ENCODE data around the gene ELK4. TPM values are rescaled to one million over a fixed set of nuclear protein-coding genes. Genes with fewer than 3 reads are reported as not detected.
A peak's percentile ranks its signal among the peaks of the same experiment; 100 is the strongest.

Gene ELK4
- total and polyA plus RNA-seq, 8 donors, result 3.5 to 38.7 (median 11.7) TPM

- no peak for DNase-seq
- TF ChIP-seq CTCF (IDR thresholded peaks at IDR 0.05), result no peak
- TF ChIP-seq EP300 (IDR thresholded peaks at IDR 0.05), result no peak
- TF ChIP-seq POLR2AphosphoS5 (IDR thresholded peaks at IDR 0.05), result no peak
- TF ChIP-seq POLR2A (IDR thresholded peaks at IDR 0.05), result no peak
- no peaks in the 10 kb centered on the region for H3K27me3 ChIP-seq
- 80 to 88% (median 84%) methylated on average over 5 of the region's 5 CpGs for WGBS, 5 donors
- no peak overlapping the region for H3K4me3 ChIP-seq
- H3K9me3 ChIP-seq, result no peaks in the 10 kb centered on the region
- H3K36me3 ChIP-seq, result peaks cover 0 to 50% (median 42%) of the 10 kb centered on the region in 4 donors
- peaks cover 7 to 24% (median 15%) of the 10 kb centered on the region in 4 donors for H3K4me1 ChIP-seq
- H3K27ac ChIP-seq, result no peak overlapping the region
- intact Hi-C loops (cut with DNase I; ENCODE audit: low total_unique reads), result no loop called here
Observed at GRCh38 chr1:205604825-205605505, 26.8 kb downstream of the ELK4 start.

GRCh38 chr1:205604059-205604458 is 27.8 kb downstream of the ELK4 start:
- TF ChIP-seq CTCF (IDR thresholded peaks at IDR 0.05), result no peak
- no peak for TF ChIP-seq POLR2AphosphoS5 (IDR thresholded peaks at IDR 0.05)
- WGBS, 5 donors, result 86 to 97% (median 92%) methylated on average over 5 of the region's 5 CpGs
- Histone ChIP-seq H3K4me1 (peaks cover 9 to 24% (median 17%) of the 10 kb centered on the region in 4 donors), H3K36me3 (peaks cover 0 to 50% (median 42%) of the 10 kb centered on the region in 4 donors), H3K27me3 (no peaks in the 10 kb centered on the region), H3K4me3 (no peak overlapping the region), H3K9me3 (no peaks in the 10 kb centered on the region), H3K27ac (no peak overlapping the region)
- intact Hi-C loops (cut with DNase I; ENCODE audit: low total_unique reads), result no loop called here
- no peak for DNase-seq

GRCh38 chr1:205601205-205601604 is 30.6 kb downstream of the ELK4 start:
- 54 to 82% (median 59%) methylated on average over 4 of the region's 4 CpGs for WGBS, 5 donors
- peaks cover 0 to 43% (median 39%) of the 10 kb centered on the region in 4 donors for H3K36me3 ChIP-seq
- H3K27me3 ChIP-seq, result no peaks in the 10 kb centered on the region
- peaks cover 18 to 37% (median 27%) of the 10 kb centered on the region in 4 donors for H3K4me1 ChIP-seq
- DNase-seq, result peak in 1 of 2 donors; percentile 58
- no peak overlapping the region for H3K27ac ChIP-seq
- no peak overlapping the region for H3K4me3 ChIP-seq
- no peaks in the 10 kb centered on the region for H3K9me3 ChIP-seq
- TF ChIP-seq POLR2AphosphoS5 (IDR thresholded peaks at IDR 0.05) (no peak), EP300 (IDR thresholded peaks at IDR 0.05) (no peak), CTCF (IDR thresholded peaks at IDR 0.05) (no peak), POLR2A (IDR thresholded peaks at IDR 0.05) (no peak)
- intact Hi-C loops (cut with DNase I; ENCODE audit: low total_unique reads), result no loop called here

- no peak overlapping the region for H3K4me3 ChIP-seq
- no peaks in the 10 kb centered on the region for H3K9me3 ChIP-seq
- TF ChIP-seq POLR2AphosphoS5 (IDR thresholded peaks at IDR 0.05), result no peak
- no peak for TF ChIP-seq CTCF (IDR thresholded peaks at IDR 0.05)
- TF ChIP-seq EP300 (IDR thresholded peaks at IDR 0.05), result no peak
- TF ChIP-seq POLR2A (IDR thresholded peaks at IDR 0.05), result no peak
- intact Hi-C loops (cut with DNase I; ENCODE audit: low total_unique reads), result no loop called here
- no peaks in the 10 kb centered on the region for H3K27me3 ChIP-seq
- H3K36me3 ChIP-seq, result peaks cover 0 to 38% (median 35%) of the 10 kb centered on the region in 4 donors
- WGBS, 5 donors, result 45 to 90% (median 67%) methylated on average over 1 of the region's 1 CpG
- peak overlapping the region in 4 of 5 donors; percentile 47 to 83 (median 76) for H3K27ac ChIP-seq
- H3K4me1 ChIP-seq, result peaks cover 18 to 37% (median 27%) of the 10 kb centered on the region in 4 donors
- no peak for DNase-seq
Observed at GRCh38 chr1:205600085-205600484, 31.7 kb downstream of the ELK4 start.
